NT2/D1 (cell line): Measurements from ENCODE around the gene TMED10.
A peak's percentile ranks its signal among the peaks of the same experiment; 100 is the strongest.
"Not testable (repeated sequence)": the region's sequence is repeated elsewhere in the genome, so short reads cannot be mapped to it uniquely, and the experiment has no call there.

ENCODE experiments used
- DNase-seq: peaks from one replicate; pipeline ENCODE4 v3.0.0-alpha.2; 2011; ENCODE audit warnings: low read depth, low spot score
- H3K27me3 ChIP-seq: 2 replicates; pipeline ENCODE4 v1.6.0; 2011; ENCODE audit warnings: mild to moderate bottlenecking; ENCODE audit not compliant: insufficient read length, insufficient read depth
- H3K36me3 ChIP-seq: 2 replicates; pipeline ENCODE4 v1.6.1; 2011; ENCODE audit warnings: mild to moderate bottlenecking, low read length, mixed read lengths; ENCODE audit not compliant: insufficient read depth, insufficient read length
- H3K4me1 ChIP-seq: 2 replicates; pipeline ENCODE4 v1.5.1; 2011; ENCODE audit not compliant: insufficient read depth, insufficient read length
- H3K4me3 ChIP-seq: 2 replicates; pipeline ENCODE4 v1.5.1; 2011; ENCODE audit warnings: low read depth; ENCODE audit not compliant: insufficient read length
- H3K9ac ChIP-seq: 2 replicates; pipeline ENCODE4 v1.6.0; 2011; ENCODE audit warnings: low read depth; ENCODE audit not compliant: insufficient read length
- H3K9me3 ChIP-seq: 2 replicates; pipeline ENCODE4 v1.5.1; 2011; ENCODE audit warnings: mild to moderate bottlenecking, low read length; ENCODE audit not compliant: insufficient read depth
- SUZ12 ChIP-seq: IDR thresholded peaks from 2 replicates; pipeline ENCODE4 v1.6.1; 2011; ENCODE audit not compliant: insufficient read length, insufficient read depth; ENCODE audit errors: extremely low read depth
- YY1 ChIP-seq: IDR thresholded peaks from 2 replicates; pipeline ENCODE4 v1.6.1; 2011; ENCODE audit not compliant: insufficient read length, insufficient read depth
- ZNF274 ChIP-seq: IDR thresholded peaks from 2 replicates; pipeline ENCODE4 v1.6.1; 2011; ENCODE audit warnings: mild to moderate bottlenecking, low read depth, low read length

The TMED10 gene

GRCh38 chr14:75127903-75128595 is 48.4 kb downstream of the TMED10 start:
- Histone ChIP-seq H3K4me3 (no peak overlapping the region), H3K36me3 (no peaks in the 10 kb centered on the region), H3K4me1 (no peaks in the 10 kb centered on the region), H3K27me3 (no peaks in the 10 kb centered on the region), H3K9ac (no peak overlapping the region), H3K9me3 (no peaks in the 10 kb centered on the region)
- no peak for DNase-seq
- TF ChIP-seq SUZ12 = no peak
- no peak for TF ChIP-seq ZNF274
- no peak for TF ChIP-seq YY1

GRCh38 chr14:75127474-75127820 is 49.0 kb downstream of the TMED10 start:
- H3K9me3 ChIP-seq, H3K4me1 ChIP-seq, DNase-seq, H3K36me3 ChIP-seq, H3K27me3 ChIP-seq: not testable (repeated sequence)
- peak overlapping the region; percentile 92 for H3K9ac ChIP-seq
- H3K4me3 ChIP-seq = peak overlapping the region; percentile 90

- Histone ChIP-seq H3K4me3 (peak within 1 kb of the TSS; percentile 90), H3K27me3 (no peaks in the 10 kb centered on the region), H3K9me3 (no peaks in the 10 kb centered on the region), H3K36me3 (peaks cover 4% of the 10 kb centered on the region), H3K4me1 (no peaks in the 10 kb centered on the region), H3K9ac (peak within 1 kb of the TSS; percentile 92)
- peak; percentile 70 for DNase-seq
- TF ChIP-seq ZNF274 (no peak), YY1 (no peak), SUZ12 (no peak)
These were observed 49.5 kb downstream of the TMED10 start, which contains the start of gene NEK9 for GRCh38 chr14:75126679-75127473. Gene NEK9, minus strand, starts transcription at chr14:75127048. Its CDS starts 127 bp downstream, at chr14:75126921.

GRCh38 chr14:75126121-75126544 is 50.3 kb downstream of the TMED10 start:
- no peaks in the 10 kb centered on the region for H3K9me3 ChIP-seq
- no peaks in the 10 kb centered on the region for H3K27me3 ChIP-seq
- H3K36me3 ChIP-seq = peaks cover 8% of the 10 kb centered on the region
- no peak for DNase-seq
- H3K9ac ChIP-seq = peak overlapping the region; percentile 92
- TF ChIP-seq ZNF274 (no peak), YY1 (no peak), SUZ12 (no peak)
- peak overlapping the region; percentile 90 for H3K4me3 ChIP-seq
- H3K4me1 ChIP-seq = no peaks in the 10 kb centered on the region

GRCh38 chr14:75125617-75126016 is 50.8 kb downstream of the TMED10 start:
- no peak for DNase-seq
- Histone ChIP-seq H3K4me3 (peak overlapping the region; percentile 90), H3K4me1 (no peaks in the 10 kb centered on the region), H3K36me3 (peaks cover 8% of the 10 kb centered on the region), H3K9me3 (no peaks in the 10 kb centered on the region), H3K9ac (peak overlapping the region; percentile 92), H3K27me3 (no peaks in the 10 kb centered on the region)
- TF ChIP-seq SUZ12 (no peak), ZNF274 (no peak), YY1 (no peak)

- H3K9ac ChIP-seq = no peak overlapping the region
- H3K4me3 ChIP-seq = no peak overlapping the region
- no peaks in the 10 kb centered on the region for H3K4me1 ChIP-seq
- DNase-seq = no peak
- H3K27me3 ChIP-seq = no peaks in the 10 kb centered on the region
- no peaks in the 10 kb centered on the region for H3K9me3 ChIP-seq
- H3K36me3 ChIP-seq = peaks cover 14% of the 10 kb centered on the region
- no peak for TF ChIP-seq YY1
- no peak for TF ChIP-seq SUZ12
- TF ChIP-seq ZNF274 = no peak
These were observed 52.4 kb downstream of the TMED10 start for GRCh38 chr14:75123991-75124390.

- Histone ChIP-seq H3K4me3 (no peak overlapping the region), H3K36me3 (peaks cover 37% of the 10 kb centered on the region), H3K4me1 (no peaks in the 10 kb centered on the region), H3K9ac (no peak overlapping the region), H3K9me3 (no peaks in the 10 kb centered on the region), H3K27me3 (no peaks in the 10 kb centered on the region)
- DNase-seq = no peak
- no peak for TF ChIP-seq YY1
- no peak for TF ChIP-seq SUZ12
- TF ChIP-seq ZNF274 = no peak
These were observed 54.9 kb downstream of the TMED10 start for GRCh38 chr14:75121552-75121951.
